ENCODE results near the gene GRAMD4. TPM values are rescaled to one million over a fixed set of nuclear protein-coding genes. Genes with fewer than 3 reads are reported as not detected.

GRAMD4 gene
- total RNA-seq, 1 experiment from 2014 or later = 19.8 TPM

DNA sequence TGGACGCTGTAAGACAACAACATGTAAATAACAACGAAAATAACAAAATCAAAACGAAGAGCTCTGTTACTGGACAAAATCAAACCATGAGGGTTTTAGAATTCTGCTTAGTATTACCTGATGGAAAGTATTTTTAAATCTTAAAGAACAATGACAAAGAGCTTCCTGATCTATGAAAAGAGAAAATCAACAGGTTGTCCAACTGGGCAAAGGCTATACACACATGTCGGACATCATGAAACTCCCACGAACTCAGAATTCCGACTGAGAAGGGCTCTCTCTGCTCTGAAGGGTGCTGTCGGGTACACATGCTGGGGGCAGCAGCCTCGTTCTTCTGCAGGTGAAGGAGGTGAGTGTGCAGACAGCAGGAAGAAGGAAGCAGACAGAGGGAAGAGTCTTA, 92.1 kb downstream of the GRAMD4 start:
- no peak overlapping the region for H3K18ac ChIP-seq (ENCODE audit: insufficient read length, low read depth, low read length)
- H3T11ph ChIP-seq (ENCODE audit: low read length) = no peak overlapping the region
- no peaks in the 10 kb centered on the region for H3K4me1 ChIP-seq (ENCODE audit: insufficient read depth, low read length)
- no peak overlapping the region for H3K27ac ChIP-seq (ENCODE audit: insufficient read length, low read depth, low read length)
- Mint-ChIP-seq H3K27ac (peak overlapping the region in 1 of 3 experiments; percentile 88; a peak in 2 of 7 replicates), H3K27me3 (ENCODE audit: low read depth) (no peaks in the 10 kb centered on the region), H3K4me1 (peaks cover 12 to 13% of the 10 kb centered on the region in 2 experiments), H3K9me3 (no peaks in the 10 kb centered on the region), H3K36me3 (ENCODE audit: insufficient read depth in 1 of 3, low read depth in 3 of 3) (peaks cover 22 to 63% (median 58%) of the 10 kb centered on the region in 3 experiments; a peak in 6 of 7 replicates), H3K4me3 (no peak overlapping the region)
- H3K14ac ChIP-seq (ENCODE audit: insufficient read depth, low read length) = no peak overlapping the region
- no peak overlapping the region for H4K8ac ChIP-seq (replicated peaks; ENCODE audit: insufficient read length, low read depth, low read length)
- H3K23ac ChIP-seq (ENCODE audit: insufficient read length, low read depth, low read length) = no peak overlapping the region
- no peak overlapping the region for H2BK120ac ChIP-seq (ENCODE audit: low read depth, low read length, poor library complexity, severe bottlenecking)
- H3K9me3 ChIP-seq (ENCODE audit: control insufficient read depth, low read depth, low read length) = no peaks in the 10 kb centered on the region
- no peaks in the 10 kb centered on the region for H3K27me3 ChIP-seq (ENCODE audit: insufficient read depth, low read length)
- no CpG with 5 or more reads among the region's 8 CpGs for WGBS (ENCODE audit: extremely low coverage, insufficient read length, low lambda C conversion rate)
- no peaks in the 10 kb centered on the region for H3K23me2 ChIP-seq (ENCODE audit: insufficient read length, low read depth, low read length, poor library complexity, severe bottlenecking)
- H3K79me1 ChIP-seq (ENCODE audit: insufficient read depth, low read depth, low read length, poor library complexity, severe bottlenecking) = no peaks in the 10 kb centered on the region
- no peak overlapping the region for H2AK5ac ChIP-seq (ENCODE audit: insufficient read length, low read length)
- no peak overlapping the region for H4K91ac ChIP-seq (ENCODE audit: insufficient read length, low read depth, low read length)
- no peak overlapping the region for H2BK15ac ChIP-seq (ENCODE audit: low read depth, low read length)
- H2BK5ac ChIP-seq (ENCODE audit: insufficient read length, low read length) = no peak overlapping the region
- no peak overlapping the region for H2BK12ac ChIP-seq (ENCODE audit: insufficient read length, low read depth, low read length)
- H3K4ac ChIP-seq (ENCODE audit: low read depth, low read length) = no peak overlapping the region
- TF ChIP-seq, protein P1, sequence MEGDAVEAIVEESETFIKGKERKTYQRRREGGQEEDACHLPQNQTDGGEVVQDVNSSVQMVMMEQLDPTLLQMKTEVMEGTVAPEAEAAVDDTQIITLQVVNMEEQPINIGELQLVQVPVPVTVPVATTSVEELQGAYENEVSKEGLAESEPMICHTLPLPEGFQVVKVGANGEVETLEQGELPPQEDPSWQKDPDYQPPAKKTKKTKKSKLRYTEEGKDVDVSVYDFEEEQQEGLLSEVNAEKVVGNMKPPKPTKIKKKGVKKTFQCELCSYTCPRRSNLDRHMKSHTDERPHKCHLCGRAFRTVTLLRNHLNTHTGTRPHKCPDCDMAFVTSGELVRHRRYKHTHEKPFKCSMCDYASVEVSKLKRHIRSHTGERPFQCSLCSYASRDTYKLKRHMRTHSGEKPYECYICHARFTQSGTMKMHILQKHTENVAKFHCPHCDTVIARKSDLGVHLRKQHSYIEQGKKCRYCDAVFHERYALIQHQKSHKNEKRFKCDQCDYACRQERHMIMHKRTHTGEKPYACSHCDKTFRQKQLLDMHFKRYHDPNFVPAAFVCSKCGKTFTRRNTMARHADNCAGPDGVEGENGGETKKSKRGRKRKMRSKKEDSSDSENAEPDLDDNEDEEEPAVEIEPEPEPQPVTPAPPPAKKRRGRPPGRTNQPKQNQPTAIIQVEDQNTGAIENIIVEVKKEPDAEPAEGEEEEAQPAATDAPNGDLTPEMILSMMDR (conservative IDR thresholded peaks at IDR 0.05) = no peak
- no peak overlapping the region for H3K4me2 ChIP-seq (ENCODE audit: insufficient read depth, insufficient read length, low read length)
- no peaks in the 10 kb centered on the region for H4K20me1 ChIP-seq (ENCODE audit: control insufficient read depth, insufficient read depth, insufficient read length)
- H3K9ac ChIP-seq (ENCODE audit: extremely low read depth, insufficient read length, low read length) = no peak overlapping the region
- no peak overlapping the region for H2BK20ac ChIP-seq (ENCODE audit: low read depth, low read length, poor library complexity, severe bottlenecking)
- no peak overlapping the region for H3K56ac ChIP-seq (ENCODE audit: insufficient read length, low read depth, low read length)
- no peak overlapping the region for H4K5ac ChIP-seq (ENCODE audit: insufficient read length, low read depth, low read length)
- DNase-seq = no peak
- H3K79me2 ChIP-seq (ENCODE audit: insufficient read depth, low read length) = no peaks in the 10 kb centered on the region
- no peak overlapping the region for H2AFZ ChIP-seq (ENCODE audit: low read length)

Measured in H9 (cell line).